Measurements from ENCODE around the gene HSD17B7. TPM values are rescaled to one million over a fixed set of nuclear protein-coding genes. Genes with fewer than 3 reads are reported as not detected.
A peak's percentile ranks its signal among the peaks of the same experiment; 100 is the strongest.
"Not testable (repeated sequence)": the region's sequence is repeated elsewhere in the genome, so short reads cannot be mapped to it uniquely, and the experiment has no call there.

HSD17B7 gene
- 10 to 100 TPM in 4 of 10 donors, 1 to 10 TPM in 6; 5.4 to 13.5 (median 9.3) TPM for polyA plus RNA-seq (ENCODE audit: insufficient read length in 10 of 10)
- long read RNA-seq, donor 1, partial matches to known transcripts, result 0 of 1 reads
- long read RNA-seq, donor 1, other reads (novel, unspliced or antisense), result 0 of 1 reads
- long read RNA-seq, donor 2, partial matches to known transcripts, result 0 of 1 reads
- long read RNA-seq, donor 2, other reads (novel, unspliced or antisense), result 0 of 1 reads
- long read RNA-seq, donor 3, result 0 reads
- long read RNA-seq, donor 4, result 0 reads
- long read RNA-seq, donor 5, partial matches to known transcripts, result 0 of 1 reads
- long read RNA-seq, donor 5, other reads (novel, unspliced or antisense), result 0 of 1 reads
- long read RNA-seq, donor 6, partial matches to known transcripts, result 0 of 4 reads
- long read RNA-seq, donor 6, other reads (novel, unspliced or antisense), result 0 of 4 reads
- long read RNA-seq, donor 7, result 0 reads
- long read RNA-seq, donor 8, result 0 reads
- long read RNA-seq, donor 9, result 0 reads

- DNase-seq, result peak; percentile 58 to 83 (median 69)
Observed at GRCh38 chr1:162790303-162790984, at the start of gene HSD17B7. Gene HSD17B7 (plus strand): TSS chr1:162790702. CDS start chr1:162790801, 99 bp downstream.

- DNase-seq, result no peak
Observed at GRCh38 chr1:162740755-162741154, 49.7 kb upstream of the HSD17B7 start.

- DNase-seq, result no peak
Observed at GRCh38 chr1:162741574-162741973, 48.9 kb upstream of the HSD17B7 start.

- DNase-seq, result not testable (repeated sequence)
Observed at GRCh38 chr1:162746264-162746942, 44.1 kb upstream of the HSD17B7 start.

GRCh38 chr1:162753001-162753658 is 37.4 kb upstream of the HSD17B7 start:
- DNase-seq, result no peak

- DNase-seq, result no peak
Observed at GRCh38 chr1:162753998-162754585, 36.4 kb upstream of the HSD17B7 start.

- DNase-seq, result no peak
Observed at GRCh38 chr1:162755306-162755705, 35.2 kb upstream of the HSD17B7 start.

- no peak for DNase-seq
Observed at GRCh38 chr1:162756523-162756922, 34.0 kb upstream of the HSD17B7 start.

GRCh38 chr1:162757476-162757875 is 33.0 kb upstream of the HSD17B7 start:
- DNase-seq, result no peak

GRCh38 chr1:162765788-162766187 is 24.7 kb upstream of the HSD17B7 start:
- DNase-seq, result no peak

GRCh38 chr1:162772571-162773154 is 17.8 kb upstream of the HSD17B7 start:
- peak in 2 of 3 donors; percentile 11 to 19 for DNase-seq

GRCh38 chr1:162774007-162774406 is 16.5 kb upstream of the HSD17B7 start:
- no peak for DNase-seq

GRCh38 chr1:162779043-162779442 is 11.5 kb upstream of the HSD17B7 start:
- DNase-seq, result no peak

- DNase-seq, result no peak
Observed at GRCh38 chr1:162782671-162783070, 7.8 kb upstream of the HSD17B7 start.

GRCh38 chr1:162784926-162785325 is 5.6 kb upstream of the HSD17B7 start:
- DNase-seq, result not testable (repeated sequence)

GRCh38 chr1:162788783-162789182 is 1.7 kb upstream of the HSD17B7 start:
- DNase-seq, result not testable (repeated sequence)

GRCh38 chr1:162790985-162791357 is 469 bp downstream of the HSD17B7 start:
- peak in 1 of 3 donors; percentile 37 for DNase-seq

GRCh38 chr1:162794284-162794683 is 3.8 kb downstream of the HSD17B7 start:
- DNase-seq, result not testable (repeated sequence)

- not testable (repeated sequence) for DNase-seq
Observed at GRCh38 chr1:162796617-162797279, 6.2 kb downstream of the HSD17B7 start.
